ENCODE data around the gene DPEP2NB. TPM values are rescaled to one million over a fixed set of nuclear protein-coding genes. Genes with fewer than 3 reads are reported as not detected.

Gene DPEP2NB
- total RNA-seq, 2 experiments from 2014 or later, result not detected

DNA sequence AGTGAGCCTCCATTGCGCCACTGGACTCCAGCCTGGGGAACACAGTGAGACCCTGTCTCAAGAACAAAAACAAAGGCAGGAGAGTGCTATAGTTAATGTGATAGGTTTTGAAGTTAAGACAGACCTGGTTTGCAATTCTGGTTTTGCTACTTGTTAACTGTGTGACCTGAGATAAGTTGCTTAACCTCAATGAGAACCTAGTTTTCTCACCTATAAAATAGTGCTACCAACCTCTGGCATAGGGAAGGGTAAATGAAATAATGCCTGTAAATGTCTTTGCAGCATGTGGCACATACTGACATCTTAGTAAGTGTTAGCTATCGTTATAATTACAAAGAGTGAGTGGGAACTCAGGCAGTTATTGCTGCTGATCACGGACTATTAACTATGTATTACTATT, 39.7 kb upstream of the DPEP2NB start:
- no peak for DNase-seq
- no peaks in the 10 kb centered on the region for H3K9me3 Mint-ChIP-seq
- H3K4me3 Mint-ChIP-seq, result no peak overlapping the region
- ChIA-PET POLR2A (interaction anchor here (0.6 kb wide), 1 partner anchor 9 kb away, joined by 3 read pairs; no protein-coding TSS in a partner anchor), CTCF (interaction anchor here (1.2 to 1.4 kb wide), 2 partner anchors 15 to 239 kb away, joined by 4 to 5 read pairs; no protein-coding TSS in a partner anchor)
- H3K27ac Mint-ChIP-seq, result no peak overlapping the region
- ATAC-seq, result no peak
- H3K4me1 Mint-ChIP-seq (ENCODE audit: low read depth), result peaks cover 13% of the 10 kb centered on the region
- TF ChIP-seq, protein P1, sequence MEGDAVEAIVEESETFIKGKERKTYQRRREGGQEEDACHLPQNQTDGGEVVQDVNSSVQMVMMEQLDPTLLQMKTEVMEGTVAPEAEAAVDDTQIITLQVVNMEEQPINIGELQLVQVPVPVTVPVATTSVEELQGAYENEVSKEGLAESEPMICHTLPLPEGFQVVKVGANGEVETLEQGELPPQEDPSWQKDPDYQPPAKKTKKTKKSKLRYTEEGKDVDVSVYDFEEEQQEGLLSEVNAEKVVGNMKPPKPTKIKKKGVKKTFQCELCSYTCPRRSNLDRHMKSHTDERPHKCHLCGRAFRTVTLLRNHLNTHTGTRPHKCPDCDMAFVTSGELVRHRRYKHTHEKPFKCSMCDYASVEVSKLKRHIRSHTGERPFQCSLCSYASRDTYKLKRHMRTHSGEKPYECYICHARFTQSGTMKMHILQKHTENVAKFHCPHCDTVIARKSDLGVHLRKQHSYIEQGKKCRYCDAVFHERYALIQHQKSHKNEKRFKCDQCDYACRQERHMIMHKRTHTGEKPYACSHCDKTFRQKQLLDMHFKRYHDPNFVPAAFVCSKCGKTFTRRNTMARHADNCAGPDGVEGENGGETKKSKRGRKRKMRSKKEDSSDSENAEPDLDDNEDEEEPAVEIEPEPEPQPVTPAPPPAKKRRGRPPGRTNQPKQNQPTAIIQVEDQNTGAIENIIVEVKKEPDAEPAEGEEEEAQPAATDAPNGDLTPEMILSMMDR (IDR thresholded peaks at IDR 0.05), result no peak
- no peaks in the 10 kb centered on the region for H3K27me3 Mint-ChIP-seq
- peaks cover 55% of the 10 kb centered on the region for H3K36me3 Mint-ChIP-seq (ENCODE audit: low read depth)
- intact Hi-C loops (cut with micrococcal nuclease), result no loop called here

DNA sequence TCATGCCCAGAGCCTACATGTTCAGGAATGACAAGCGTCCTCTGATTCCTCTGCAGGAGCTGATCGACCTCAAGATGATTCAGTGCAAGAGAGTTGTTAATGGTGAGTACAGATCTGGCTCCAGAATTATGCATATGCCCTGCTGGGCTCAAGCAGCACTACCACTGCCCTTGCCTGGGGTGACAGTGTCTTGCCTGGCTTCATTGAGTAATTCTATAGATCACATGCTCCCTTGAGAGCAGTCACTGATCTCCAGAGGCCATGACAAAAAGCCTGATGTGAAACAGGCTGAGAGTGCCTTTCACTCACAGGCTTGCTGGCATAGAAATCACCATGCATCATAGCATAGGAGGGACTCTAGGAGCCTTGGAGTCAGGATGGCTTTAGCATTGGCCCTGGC, 33.7 kb upstream of the DPEP2NB start:
- no peak overlapping the region for H3K27ac Mint-ChIP-seq
- peaks cover 5% of the 10 kb centered on the region for H3K4me1 Mint-ChIP-seq (ENCODE audit: low read depth)
- H3K36me3 Mint-ChIP-seq (ENCODE audit: low read depth), result peaks cover 46% of the 10 kb centered on the region
- ChIA-PET POLR2A (no interaction called here), CTCF (no interaction called here)
- no peaks in the 10 kb centered on the region for H3K27me3 Mint-ChIP-seq
- intact Hi-C loops (cut with micrococcal nuclease), result no loop called here
- no peak for DNase-seq
- no peak for ATAC-seq
- TF ChIP-seq, protein P1 (IDR thresholded peaks at IDR 0.05), result no peak
- H3K9me3 Mint-ChIP-seq, result no peaks in the 10 kb centered on the region
- H3K4me3 Mint-ChIP-seq, result no peak overlapping the region

DNA sequence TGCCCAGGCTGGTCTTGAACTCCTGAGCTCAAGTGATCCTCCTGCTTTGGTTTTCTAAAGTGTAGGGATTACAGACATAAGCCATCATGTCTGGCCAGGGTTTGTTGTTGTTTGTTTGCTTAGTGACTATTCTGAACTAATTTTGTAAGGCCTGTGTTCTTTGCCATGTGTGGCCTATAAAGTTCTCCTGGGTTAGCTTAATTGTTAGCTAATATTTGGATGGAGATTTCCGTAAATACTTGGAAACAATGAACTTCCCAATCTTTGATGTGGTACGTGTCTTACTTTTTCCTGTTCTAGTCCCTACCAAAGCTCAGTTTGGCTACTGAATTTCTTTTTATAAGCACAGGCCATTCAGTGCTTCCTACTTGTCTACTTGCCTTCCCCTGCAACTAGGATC, 32.3 kb upstream of the DPEP2NB start:
- TF ChIP-seq, protein P1 (IDR thresholded peaks at IDR 0.05), result no peak
- Mint-ChIP-seq H3K4me3 (no peak overlapping the region), H3K4me1 (ENCODE audit: low read depth) (peaks cover 5% of the 10 kb centered on the region), H3K9me3 (no peaks in the 10 kb centered on the region), H3K27me3 (no peaks in the 10 kb centered on the region), H3K36me3 (ENCODE audit: low read depth) (peaks cover 37% of the 10 kb centered on the region), H3K27ac (no peak overlapping the region)
- intact Hi-C loops (cut with micrococcal nuclease), result no loop called here
- DNase-seq, result no peak
- ChIA-PET POLR2A (interaction anchor here (0.6 to 0.7 kb wide), 2 partner anchors 25 to 26 kb away, joined by 3 read pairs; partner anchors contain the start of genes DDX28 and DUS2), CTCF (interaction anchor here (1.4 kb wide), 1 partner anchor 14 kb away, joined by 4 read pairs; no protein-coding TSS in a partner anchor)
- ATAC-seq, result no peak

DNA sequence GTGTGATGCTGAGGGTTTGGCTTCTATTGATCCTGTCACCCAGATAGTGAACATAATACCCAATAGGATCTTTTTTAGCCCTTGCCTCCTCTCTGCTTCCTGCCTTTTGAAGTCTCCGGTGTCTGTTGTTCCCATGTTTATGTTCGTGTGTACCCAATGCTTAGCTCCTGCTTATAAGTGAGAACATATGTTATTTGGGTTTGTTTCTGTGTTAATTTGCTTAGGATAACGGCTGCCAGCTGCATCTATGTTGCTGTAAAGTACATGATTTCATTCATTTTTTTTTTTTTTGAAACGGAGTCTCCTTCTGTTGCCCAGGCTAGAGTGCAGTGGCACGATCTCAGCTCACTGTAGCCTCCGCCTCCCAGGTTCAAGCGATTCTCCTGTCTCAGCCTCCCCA, 30.4 kb upstream of the DPEP2NB start:
- Mint-ChIP-seq H3K27ac (no peak overlapping the region), H3K9me3 (no peaks in the 10 kb centered on the region), H3K36me3 (ENCODE audit: low read depth) (peaks cover 37% of the 10 kb centered on the region), H3K4me3 (no peak overlapping the region), H3K27me3 (no peaks in the 10 kb centered on the region), H3K4me1 (ENCODE audit: low read depth) (peaks cover 5% of the 10 kb centered on the region)
- CTCF ChIA-PET, result interaction anchor here (0.8 to 2.3 kb wide), 2 partner anchors 184 to 229 kb away, joined by 3 to 6 read pairs; no protein-coding TSS in a partner anchor
- TF ChIP-seq, protein P1 (IDR thresholded peaks at IDR 0.05), result no peak
- ATAC-seq (no peak), DNase-seq (no peak)
- POLR2A ChIA-PET, result interaction anchor here (0.7 kb wide), 1 partner anchor 10 kb away, joined by 3 read pairs; no protein-coding TSS in a partner anchor
- intact Hi-C loops (cut with micrococcal nuclease), result no loop called here

DNA sequence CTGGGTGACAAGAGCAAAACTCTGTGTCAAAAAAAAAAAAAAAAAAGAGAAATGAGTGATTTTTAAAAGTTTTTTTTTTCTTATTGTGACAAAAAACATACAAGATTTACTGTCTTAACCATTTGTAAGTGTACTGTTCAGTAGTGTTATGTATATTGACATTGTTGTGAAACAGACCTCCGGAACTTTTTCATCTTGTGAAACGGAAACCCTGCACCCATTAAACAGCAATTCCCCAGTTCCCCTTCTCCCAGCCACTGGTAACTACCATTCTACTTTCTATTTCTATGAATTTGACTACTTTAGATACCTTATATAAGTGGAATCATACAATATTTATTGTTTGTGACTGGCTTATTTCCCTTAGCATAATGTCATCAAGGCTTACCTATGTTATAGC, 26.1 kb upstream of the DPEP2NB start:
- TF ChIP-seq, protein P1 (IDR thresholded peaks at IDR 0.05), result no peak
- H3K9me3 Mint-ChIP-seq, result no peaks in the 10 kb centered on the region
- H3K36me3 Mint-ChIP-seq (ENCODE audit: low read depth), result peaks cover 31% of the 10 kb centered on the region
- intact Hi-C loops (cut with micrococcal nuclease), result no loop called here
- H3K4me1 Mint-ChIP-seq (ENCODE audit: low read depth), result peaks cover 12% of the 10 kb centered on the region
- ChIA-PET POLR2A (interaction anchor here (1.4 kb wide), 1 partner anchor 18 kb away, joined by 3 read pairs; the partner anchor contains the start of genes DDX28 and DUS2), CTCF (interaction anchor here (0.8 to 4.1 kb wide), 5 partner anchors 9 to 159 kb away, joined by 3 to 61 read pairs (median 9); partner anchors contain the start of genes DDX28, DPEP2NB, DUS2 and NRN1L)
- ATAC-seq (no peak), DNase-seq (no peak)
- no peak overlapping the region for H3K27ac Mint-ChIP-seq
- no peak overlapping the region for H3K4me3 Mint-ChIP-seq
- no peaks in the 10 kb centered on the region for H3K27me3 Mint-ChIP-seq

All from activated CD8-positive, alpha-beta T cell treated with anti-CD3 and anti-CD28 coated beads for 36 hours (primary cell).